ENCODE measurements around the gene C6orf58.
"Not testable (repeated sequence)": the region's sequence is repeated elsewhere in the genome, so short reads cannot be mapped to it uniquely, and the experiment has no call there.

Gene C6orf58

DNA sequence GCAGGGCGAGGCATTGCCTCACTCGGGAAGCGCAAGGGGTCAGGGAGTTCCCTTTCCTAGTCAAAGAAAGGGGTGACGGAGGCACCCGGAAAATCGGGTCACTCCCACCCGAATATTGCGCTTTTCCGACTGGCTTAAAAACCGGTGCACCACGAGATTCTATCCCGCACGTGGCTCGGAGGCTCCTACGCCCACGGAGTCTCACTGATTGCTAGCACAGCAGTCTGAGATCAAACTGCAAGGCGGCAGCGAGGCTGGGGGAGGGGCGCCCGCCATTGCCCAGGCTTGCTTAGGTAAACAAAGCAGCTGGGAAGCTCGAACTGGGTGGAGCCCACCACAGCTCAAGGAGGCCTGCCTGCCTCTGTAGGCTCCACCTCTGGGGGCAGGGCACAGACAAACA lies 16.5 kb downstream of the C6orf58 start:
- DNase-seq = not testable (repeated sequence)

DNA sequence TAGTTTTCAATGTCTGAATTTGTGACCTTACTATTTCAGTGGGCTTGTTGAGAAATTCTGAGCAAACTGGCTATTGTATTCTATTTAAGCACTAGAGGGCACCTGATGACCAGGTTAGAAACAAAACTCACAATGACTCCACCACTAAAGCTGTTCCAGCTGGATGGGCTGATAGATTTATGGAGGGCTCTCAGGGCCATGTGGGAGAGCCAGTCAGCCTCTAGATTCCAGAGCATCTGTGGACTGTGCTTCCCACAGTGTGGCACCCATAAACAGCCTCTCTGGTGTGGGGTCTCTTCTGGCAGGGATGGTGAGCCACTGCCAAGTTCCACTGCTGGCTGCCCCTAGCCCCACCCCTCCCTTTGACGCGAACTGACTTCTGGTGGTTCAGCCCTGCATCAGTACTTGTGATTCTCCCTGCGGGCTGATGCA lies 29.2 kb downstream of the C6orf58 start:
- DNase-seq = peak; percentile 55

DNA sequence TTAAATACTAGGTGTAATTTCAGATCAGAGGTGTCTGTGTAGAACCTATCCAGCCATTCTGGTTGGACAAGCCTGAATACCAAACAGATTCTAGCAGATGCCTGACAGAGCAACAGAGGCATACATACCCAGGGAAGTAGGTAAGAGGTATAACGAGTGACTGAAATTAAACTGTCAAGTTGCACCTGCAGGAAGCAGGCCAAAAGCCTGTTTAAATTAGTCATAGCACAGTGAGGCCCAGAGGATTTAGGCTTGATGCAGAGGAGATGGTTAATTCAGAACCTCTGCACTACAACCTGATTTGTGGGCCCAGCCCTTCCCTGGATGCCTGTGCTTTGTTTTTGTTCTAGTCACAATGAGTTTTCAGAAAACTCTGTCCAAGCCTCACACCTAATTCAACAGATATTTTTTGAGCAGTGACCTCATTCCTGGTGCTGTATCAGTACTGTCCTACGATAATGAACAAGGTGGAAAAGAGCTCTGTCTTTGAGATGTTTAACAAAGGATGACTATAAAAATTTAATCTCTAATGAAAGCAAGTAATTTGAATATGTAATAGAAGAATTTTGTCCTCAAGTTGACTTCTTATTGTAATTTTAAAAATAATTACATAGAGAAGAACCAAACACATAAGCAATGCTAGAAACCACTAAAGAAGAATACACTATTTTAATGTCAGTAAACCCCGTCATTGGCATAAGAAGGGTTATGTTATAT lies 31.7 kb downstream of the C6orf58 start:
- no peak for DNase-seq

DNA sequence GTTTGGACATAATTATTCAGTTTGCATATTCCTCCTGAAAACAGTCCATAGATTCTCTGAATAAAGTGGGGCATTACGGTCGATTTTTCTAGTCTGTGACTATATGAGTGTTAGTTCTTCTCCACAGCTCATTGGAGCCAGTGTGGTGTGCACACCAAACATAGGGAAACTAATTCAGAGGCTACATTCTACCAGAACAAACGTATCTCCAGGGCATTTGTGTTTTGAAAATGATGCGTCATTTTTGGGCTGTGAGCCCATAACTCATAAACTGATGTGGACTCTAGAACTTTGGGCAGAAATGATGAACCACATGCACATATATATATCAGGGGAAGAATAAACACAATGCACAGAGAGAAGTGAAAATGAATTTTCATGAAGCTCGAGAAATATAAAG lies 41.8 kb downstream of the C6orf58 start:
- DNase-seq = no peak

DNA sequence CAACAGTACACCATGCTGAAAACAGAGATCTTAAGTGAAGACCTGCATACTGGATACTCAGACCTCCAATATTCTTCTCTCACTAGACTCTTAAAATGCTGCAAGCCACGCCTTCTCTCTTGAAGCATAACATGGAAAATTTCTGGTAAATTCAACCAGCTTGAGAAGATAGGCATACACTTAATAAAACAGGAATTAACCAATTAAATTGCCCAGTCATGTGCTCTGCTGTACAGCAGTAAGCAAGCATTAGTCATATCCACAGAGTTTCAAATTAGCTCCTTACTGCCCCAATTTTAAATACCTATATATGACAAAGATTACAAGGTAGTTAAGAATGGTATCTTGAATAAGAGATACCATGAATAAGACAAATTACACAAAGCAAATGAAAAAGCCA lies 53.8 kb downstream of the C6orf58 start:
- no peak for DNase-seq

DNA sequence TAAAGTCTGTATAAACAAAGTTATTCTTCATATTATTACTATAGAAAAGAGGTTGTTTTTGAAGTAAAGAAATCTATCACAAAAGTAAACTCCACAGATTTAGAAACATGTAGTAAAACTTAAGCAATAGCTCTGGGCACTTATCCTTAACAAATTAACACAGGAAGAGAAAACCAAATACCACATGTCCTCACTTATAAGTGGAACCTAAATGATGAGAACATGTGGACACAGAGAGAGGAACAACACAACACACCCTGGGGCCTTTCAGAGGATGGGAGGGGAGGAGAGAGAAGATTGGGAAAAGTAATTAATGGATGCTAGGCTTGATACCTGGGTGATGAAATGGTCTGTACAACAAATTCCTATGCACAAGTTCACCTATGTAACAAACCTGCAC lies 57.2 kb downstream of the C6orf58 start:
- no peak for DNase-seq

DNA sequence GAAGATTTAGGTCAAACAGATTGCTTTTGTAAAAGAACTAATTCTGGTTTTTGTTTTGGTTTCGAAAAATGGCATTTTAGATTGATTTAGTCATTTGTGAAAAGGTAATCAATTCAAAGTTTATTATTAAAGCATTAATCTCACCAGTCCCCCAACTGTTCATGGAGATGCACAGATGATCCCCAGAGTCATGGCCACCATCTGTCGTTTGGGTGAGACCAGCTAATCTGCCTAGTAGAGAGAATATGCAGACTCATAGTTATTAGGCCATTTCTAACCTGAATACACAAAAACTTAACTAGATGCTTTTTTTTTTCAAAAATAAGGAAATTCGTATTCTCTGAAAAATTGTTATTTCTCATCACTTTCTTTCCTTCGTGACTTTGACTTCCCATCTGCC lies 58.1 kb downstream of the C6orf58 start:
- DNase-seq = peak; percentile 18

DNA sequence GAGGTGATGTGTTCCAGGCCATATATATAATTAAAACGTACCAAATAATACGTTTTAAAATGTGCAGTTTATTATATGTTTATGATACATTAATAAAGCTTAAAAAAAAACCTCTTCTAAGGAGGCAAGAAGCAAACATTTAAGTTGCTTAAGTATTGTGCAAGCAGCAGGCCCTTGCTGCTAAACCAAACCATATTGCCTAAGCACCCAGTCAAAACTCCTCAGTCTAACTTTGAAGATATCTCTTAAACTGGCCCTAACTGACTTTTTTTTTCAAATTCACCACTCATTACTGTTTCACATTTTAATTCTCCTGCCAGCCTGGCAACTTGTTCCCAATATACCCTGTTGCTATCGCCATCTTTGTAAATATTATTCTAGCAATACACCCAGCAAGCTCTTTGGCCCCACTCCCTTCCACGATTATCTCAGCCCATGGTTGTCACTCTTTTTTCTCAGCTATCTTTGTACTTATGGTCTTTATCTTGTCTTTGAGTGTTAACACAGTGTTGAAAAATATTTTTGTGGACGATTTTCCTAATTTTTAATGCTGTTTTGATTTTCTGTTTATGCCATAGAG lies 60.9 kb downstream of the C6orf58 start:
- no peak for DNase-seq

All from NCI-H2171 (cell line).